Measurements from ENCODE around the gene PCYT1A. TPM values are rescaled to one million over a fixed set of nuclear protein-coding genes. Genes with fewer than 3 reads are reported as not detected.
A peak's percentile ranks its signal among the peaks of the same experiment; 100 is the strongest.

The PCYT1A gene
- total RNA-seq, 1 experiment from 2014 or later, result 91.2 TPM

DNA sequence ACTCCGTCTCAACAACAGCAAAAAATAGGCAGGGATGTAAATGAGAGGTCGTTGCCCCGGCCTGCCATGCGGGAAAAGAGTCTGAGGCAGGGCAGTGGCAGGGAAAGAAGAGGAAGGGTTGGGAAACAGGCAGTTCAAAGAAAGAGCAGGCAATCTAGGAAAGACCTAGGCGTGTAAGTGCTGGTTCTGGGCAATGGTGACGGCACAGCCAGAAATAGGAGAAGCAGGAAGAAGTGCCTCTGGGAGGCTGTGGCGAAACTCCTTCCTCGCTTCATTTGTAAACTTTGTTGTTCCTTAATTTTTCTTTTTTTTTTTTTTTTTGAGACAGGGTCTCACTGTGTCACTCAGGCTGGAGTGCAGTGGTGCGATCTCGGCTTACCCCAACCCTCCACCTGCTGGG is 66.9 kb downstream of the PCYT1A start:
- POLR2A ChIA-PET (ENCODE audit: unreplicated experiment), result no interaction called here
- CTCF ChIA-PET, result no interaction called here

DNA sequence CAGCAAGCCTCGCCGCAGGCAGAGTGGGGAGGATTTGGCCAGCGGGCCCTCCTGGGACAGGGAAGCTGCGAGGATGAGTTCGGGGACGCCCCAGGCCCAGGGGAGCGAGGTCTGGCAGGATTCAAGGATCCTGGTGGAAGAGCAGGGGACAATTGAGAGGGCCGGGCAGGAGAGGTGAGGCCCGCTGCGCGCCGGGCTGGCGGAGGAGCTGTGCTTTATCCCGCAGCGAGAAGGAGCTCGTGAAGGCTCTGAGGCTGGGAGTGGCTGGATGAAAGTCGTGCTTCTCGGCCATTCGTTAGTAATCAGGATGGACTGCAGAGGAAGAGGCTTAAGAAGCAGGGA is 67.6 kb downstream of the PCYT1A start:
- no peak overlapping the region for H2AFZ ChIP-seq
- BruUV-seq (replicated peaks), result no TSS peak

More for the DNA sequence above, 66.9 kb downstream of the PCYT1A start:
- H2AFZ ChIP-seq, result no peak overlapping the region
- no peaks in the 10 kb centered on the region for H3K79me2 ChIP-seq (ENCODE audit: low read depth)
- TF ChIP-seq EZH2 (IDR thresholded peaks at IDR 0.05; ENCODE audit: low read depth) (no peak), CTCF (conservative IDR thresholded peaks at IDR 0.05) (no peak)
- H3K9me3 ChIP-seq (ENCODE audit: insufficient read depth, low read depth), result no peaks in the 10 kb centered on the region
- no peaks in the 10 kb centered on the region for H3K27me3 ChIP-seq (ENCODE audit: insufficient read depth, low read depth)
- intact Hi-C loops (cut with micrococcal nuclease; ENCODE audit: unreplicated experiment), result no loop called here
- H3K27ac ChIP-seq, result no peak overlapping the region
- BruUV-seq (replicated peaks), result no TSS peak
- H3K36me3 ChIP-seq (ENCODE audit: low read depth), result no peaks in the 10 kb centered on the region
- H3K9me2 ChIP-seq (ENCODE audit: insufficient read depth), result no peaks in the 10 kb centered on the region
- H3K4me2 ChIP-seq, result no peak overlapping the region
- H3K4me3 ChIP-seq, result no peak overlapping the region
- DNase-seq, result no peak
- H3K4me1 ChIP-seq (replicated peaks; ENCODE audit: insufficient read depth), result peaks cover 12% of the 10 kb centered on the region
- H3F3A ChIP-seq (ENCODE audit: insufficient read depth, low read depth), result no peaks in the 10 kb centered on the region
- no peaks in the 10 kb centered on the region for H4K20me1 ChIP-seq (ENCODE audit: insufficient read depth)

DNA sequence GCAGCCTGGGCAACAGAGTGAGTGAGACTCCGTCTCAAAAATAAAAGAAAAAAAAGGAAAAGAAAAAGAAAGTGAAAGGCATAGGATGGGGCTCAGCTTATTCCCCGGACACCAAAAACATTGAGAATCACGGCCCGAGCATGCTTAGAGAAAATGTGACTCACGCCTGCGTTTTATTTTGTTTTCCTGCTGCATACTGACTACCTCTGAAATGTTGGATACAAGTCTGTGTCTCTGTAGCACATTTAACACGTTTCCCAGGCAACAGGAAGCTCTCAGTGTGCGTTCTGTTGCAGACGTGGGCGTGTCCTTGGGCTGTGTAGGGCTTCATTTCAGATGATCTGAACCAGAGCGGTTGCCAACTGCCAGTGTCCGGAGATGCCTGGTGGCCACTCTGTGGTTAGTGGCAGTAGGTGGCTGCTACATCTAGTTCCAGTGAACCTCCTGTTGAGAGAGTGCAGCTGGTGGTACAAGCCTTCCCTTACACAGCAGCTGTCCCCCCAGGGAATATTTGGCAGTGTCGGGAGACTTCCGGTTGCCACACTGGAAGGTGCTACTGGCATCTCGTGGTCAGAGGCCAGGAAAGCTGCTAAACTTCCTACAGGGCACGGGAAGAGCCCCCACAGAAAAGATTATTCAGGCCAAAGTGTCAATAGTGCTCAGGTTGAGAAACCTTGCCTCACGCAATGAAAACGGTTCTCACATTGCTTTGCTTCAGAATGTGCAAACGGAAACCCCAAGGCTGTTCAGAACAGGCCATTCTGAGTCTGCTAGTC is 68.1 kb downstream of the PCYT1A start:
- Histone ChIP-seq H3K4me3 (no peak overlapping the region), H3K9me2 (ENCODE audit: insufficient read depth) (no peaks in the 10 kb centered on the region), H3K9me3 (ENCODE audit: insufficient read depth, low read depth) (no peaks in the 10 kb centered on the region), H3K4me2 (peak overlapping the region; percentile 0; the same call in 1 of the 2 replicates), H3K27ac (no peak overlapping the region), H3K4me1 (replicated peaks; ENCODE audit: insufficient read depth) (peaks cover 12% of the 10 kb centered on the region), H3K79me2 (ENCODE audit: low read depth) (no peaks in the 10 kb centered on the region), H3K27me3 (ENCODE audit: insufficient read depth, low read depth) (no peaks in the 10 kb centered on the region), H3F3A (ENCODE audit: insufficient read depth, low read depth) (no peaks in the 10 kb centered on the region), H4K20me1 (ENCODE audit: insufficient read depth) (no peaks in the 10 kb centered on the region), H3K36me3 (ENCODE audit: low read depth) (no peaks in the 10 kb centered on the region), H2AFZ (0 out of 2 replicates have a peak overlapping the region, but pooled peaks have one; percentile 34)
- intact Hi-C loops (cut with micrococcal nuclease; ENCODE audit: unreplicated experiment), result loop anchor here (5.0 kb wide), 1 partner anchor 118 kb away; the partner anchor contains the start of gene TM4SF19
- POLR2A ChIA-PET (ENCODE audit: unreplicated experiment), result interaction anchor here (0.7 kb wide), 1 partner anchor 655 kb away, joined by 3 read pairs; no protein-coding TSS in a partner anchor
- peak in 1 of 2 experiments; percentile 76 for DNase-seq
- TF ChIP-seq CTCF (conservative IDR thresholded peaks at IDR 0.05) (no peak), EZH2 (IDR thresholded peaks at IDR 0.05; ENCODE audit: low read depth) (no peak)
- CTCF ChIA-PET, result interaction anchor here (0.6 kb wide), 1 partner anchor 40 kb away, joined by 4 read pairs; no protein-coding TSS in a partner anchor
- no TSS peak for BruUV-seq (replicated peaks)

More for the DNA sequence above, 67.6 kb downstream of the PCYT1A start:
- Histone ChIP-seq H3K36me3 (ENCODE audit: low read depth) (no peaks in the 10 kb centered on the region), H3K4me3 (no peak overlapping the region), H3K27me3 (ENCODE audit: insufficient read depth, low read depth) (no peaks in the 10 kb centered on the region), H3F3A (ENCODE audit: insufficient read depth, low read depth) (no peaks in the 10 kb centered on the region), H4K20me1 (ENCODE audit: insufficient read depth) (no peaks in the 10 kb centered on the region), H3K79me2 (ENCODE audit: low read depth) (no peaks in the 10 kb centered on the region), H3K27ac (no peak overlapping the region), H3K9me2 (ENCODE audit: insufficient read depth) (no peaks in the 10 kb centered on the region), H3K9me3 (ENCODE audit: insufficient read depth, low read depth) (no peaks in the 10 kb centered on the region), H3K4me1 (replicated peaks; ENCODE audit: insufficient read depth) (peaks cover 12% of the 10 kb centered on the region), H3K4me2 (no peak overlapping the region)
- ChIA-PET POLR2A (ENCODE audit: unreplicated experiment) (no interaction called here), CTCF (no interaction called here)
- DNase-seq, result no peak
- intact Hi-C loops (cut with micrococcal nuclease; ENCODE audit: unreplicated experiment), result loop anchor here (5.0 kb wide), 1 partner anchor 117 kb away; the partner anchor contains the start of gene TM4SF19
- no peak for TF ChIP-seq CTCF (conservative IDR thresholded peaks at IDR 0.05)
- TF ChIP-seq EZH2 (IDR thresholded peaks at IDR 0.05; ENCODE audit: low read depth), result no peak
